OCI-LY3 (cell line): ENCODE measurements around the gene ACSS1.

ENCODE experiments used
- H2AFZ ChIP-seq: fragments of 200-600, 300-600 bp; shearing (Covaris generic); 2 replicates; pipeline ENCODE4 v1.6.0; 2014; ENCODE audit warnings: antibody characterized with exemption, low read depth, low read length
- H3K27ac ChIP-seq: fragments of 200-600, 300-600 bp; sonication (generic); 2 replicates; pipeline ENCODE4 v1.5.1; 2014; ENCODE audit warnings: mild to moderate bottlenecking, low read length, moderate library complexity, mixed read lengths
- H3K27me3 ChIP-seq: fragments of 200-600, 300-600 bp; sonication (generic); 2 replicates; pipeline ENCODE4 v1.6.1; 2014; ENCODE audit warnings: low read depth, low read length, mixed read lengths
- H3K36me3 ChIP-seq: fragments of 200-600, 300-600 bp; sonication (generic); replicated peaks from 2 replicates; pipeline ENCODE3; 2014; ENCODE audit warnings: low read depth, low read length, mixed read lengths
- H3K4me1 ChIP-seq: fragments of 300-600, 200-600 bp; sonication (generic); 2 replicates; pipeline ENCODE4 v1.6.1; 2014; ENCODE audit warnings: low read length, mixed read lengths
- H3K4me2 ChIP-seq: fragments of 200-600, 300-600 bp; sonication (generic); 2 replicates; pipeline ENCODE4 v1.6.1; 2014; ENCODE audit warnings: low read length, mixed read lengths
- H3K4me3 ChIP-seq: fragments of 300-600, 200-600 bp; sonication (generic); 2 replicates; pipeline ENCODE4 v1.5.1; 2014; ENCODE audit warnings: antibody characterized with exemption, mild to moderate bottlenecking, low read length, moderate library complexity
- H3K79me2 ChIP-seq: fragments of 300-600, 200-600 bp; shearing (Covaris generic); 2 replicates; pipeline ENCODE4 v1.6.1; 2014; ENCODE audit warnings: mild to moderate bottlenecking, low read length, mixed read lengths
- H3K9ac ChIP-seq: fragments of 300-600, 200-600 bp; shearing (Covaris generic); 2 replicates; pipeline ENCODE4 v1.6.0; 2014; ENCODE audit warnings: mild to moderate bottlenecking, low read length, moderate library complexity
- H3K9me3 ChIP-seq: fragments of 200-600, 300-600 bp; shearing (Covaris generic); 2 replicates; pipeline ENCODE4 v1.6.1; 2014; ENCODE audit warnings: low read length, mixed read lengths; ENCODE audit not compliant: insufficient read depth
- H4K20me1 ChIP-seq: fragments of 200-600, 300-600 bp; sonication (generic); 2 replicates; pipeline ENCODE4 v1.6.1; 2016; ENCODE audit warnings: low read length, mixed read lengths; ENCODE audit not compliant: insufficient read depth
- CTCF ChIP-seq: fragments of 200-600, 300-600 bp; sonication (generic); IDR thresholded peaks from 2 replicates; pipeline ENCODE4 v1.5.1; 2014; ENCODE audit warnings: antibody characterized with exemption, low read length, low read depth
- EZH2phosphoT487 ChIP-seq: fragments of 200-600 bp; shearing (Covaris generic); IDR thresholded peaks from 2 replicates; pipeline ENCODE4 v1.6.1; 2018; ENCODE audit warnings: antibody characterized with exemption, mixed run types, low read depth

ACSS1 gene

GRCh38 chr20:25011831-25012241 is 46.1 kb downstream of the ACSS1 start:
- H3K27me3 ChIP-seq: no peaks in the 10 kb centered on the region
- no peak overlapping the region for H3K4me3 ChIP-seq
- no peak for TF ChIP-seq EZH2phosphoT487
- TF ChIP-seq CTCF: no peak
- H3K4me2 ChIP-seq: no peak overlapping the region
- H3K9me3 ChIP-seq: no peaks in the 10 kb centered on the region
- no peaks in the 10 kb centered on the region for H3K4me1 ChIP-seq
- H3K36me3 ChIP-seq: no peaks in the 10 kb centered on the region
- H2AFZ ChIP-seq: no peak overlapping the region
- H3K27ac ChIP-seq: no peak overlapping the region
- H4K20me1 ChIP-seq: no peaks in the 10 kb centered on the region; the same call in 1 of the 2 replicates
- no peaks in the 10 kb centered on the region for H3K79me2 ChIP-seq
- H3K9ac ChIP-seq: no peak overlapping the region

GRCh38 chr20:25011261-25011660 is 46.7 kb downstream of the ACSS1 start:
- Histone ChIP-seq H3K9ac (no peak overlapping the region), H3K27ac (no peak overlapping the region), H3K9me3 (no peaks in the 10 kb centered on the region), H3K36me3 (no peaks in the 10 kb centered on the region), H3K4me3 (no peak overlapping the region), H4K20me1 (no peaks in the 10 kb centered on the region; the same call in 1 of the 2 replicates), H3K4me2 (no peak overlapping the region), H2AFZ (no peak overlapping the region), H3K27me3 (no peaks in the 10 kb centered on the region), H3K4me1 (no peaks in the 10 kb centered on the region), H3K79me2 (no peaks in the 10 kb centered on the region)
- TF ChIP-seq CTCF (no peak), EZH2phosphoT487 (no peak)

- H3K9ac ChIP-seq: no peak overlapping the region
- no peak overlapping the region for H2AFZ ChIP-seq
- TF ChIP-seq CTCF (no peak), EZH2phosphoT487 (no peak)
- no peaks in the 10 kb centered on the region; the same call in 1 of the 2 replicates for H4K20me1 ChIP-seq
- no peak overlapping the region for H3K4me2 ChIP-seq
- no peaks in the 10 kb centered on the region for H3K4me1 ChIP-seq
- H3K27ac ChIP-seq: no peak overlapping the region
- H3K27me3 ChIP-seq: no peaks in the 10 kb centered on the region
- no peaks in the 10 kb centered on the region for H3K9me3 ChIP-seq
- H3K79me2 ChIP-seq: no peaks in the 10 kb centered on the region
- no peak overlapping the region for H3K4me3 ChIP-seq
- H3K36me3 ChIP-seq: no peaks in the 10 kb centered on the region
Observed at GRCh38 chr20:25009218-25010145, 48.5 kb downstream of the ACSS1 start.

- H3K9ac ChIP-seq: no peak overlapping the region
- H3K4me3 ChIP-seq: no peak overlapping the region
- no peaks in the 10 kb centered on the region for H3K9me3 ChIP-seq
- no peak overlapping the region for H3K4me2 ChIP-seq
- H3K27ac ChIP-seq: no peak overlapping the region
- no peaks in the 10 kb centered on the region; the same call in 1 of the 2 replicates for H4K20me1 ChIP-seq
- H3K79me2 ChIP-seq: no peaks in the 10 kb centered on the region
- no peaks in the 10 kb centered on the region for H3K36me3 ChIP-seq
- TF ChIP-seq EZH2phosphoT487 (no peak), CTCF (no peak)
- no peak overlapping the region for H2AFZ ChIP-seq
- H3K4me1 ChIP-seq: no peaks in the 10 kb centered on the region
- no peaks in the 10 kb centered on the region for H3K27me3 ChIP-seq
Observed at GRCh38 chr20:25008388-25009217, 49.3 kb downstream of the ACSS1 start.
